Left renal cortex interstitium (tissue), 4 donors: ENCODE results near the gene IL1RAPL1. TPM values are rescaled to one million over a fixed set of nuclear protein-coding genes. Genes with fewer than 3 reads are reported as not detected.
"Not testable (repeated sequence)": the region's sequence is repeated elsewhere in the genome, so short reads cannot be mapped to it uniquely, and the experiment has no call there.

Experiments
- DNase-seq, 4 donors: peaks; one replicate each; pipeline ENCODE4 v3.0.0-alpha.2; 2013; ENCODE audit warnings: low read depth in 4 of 4, low spot score in 2 of 4, missing footprints in 1 of 4
- polyA plus RNA-seq, 4 donors: library from polyadenylated mRNA; unstranded; fragments of 120-200 nt; gene quantifications; one replicate each; pipeline ENCODE4 v1.2.1, GENCODE V29; 2013; ENCODE audit not compliant: insufficient read length in 4 of 4

The IL1RAPL1 gene
- polyA plus RNA-seq, 4 donors = 2.6 to 2.7 (median 2.6) TPM

DNA sequence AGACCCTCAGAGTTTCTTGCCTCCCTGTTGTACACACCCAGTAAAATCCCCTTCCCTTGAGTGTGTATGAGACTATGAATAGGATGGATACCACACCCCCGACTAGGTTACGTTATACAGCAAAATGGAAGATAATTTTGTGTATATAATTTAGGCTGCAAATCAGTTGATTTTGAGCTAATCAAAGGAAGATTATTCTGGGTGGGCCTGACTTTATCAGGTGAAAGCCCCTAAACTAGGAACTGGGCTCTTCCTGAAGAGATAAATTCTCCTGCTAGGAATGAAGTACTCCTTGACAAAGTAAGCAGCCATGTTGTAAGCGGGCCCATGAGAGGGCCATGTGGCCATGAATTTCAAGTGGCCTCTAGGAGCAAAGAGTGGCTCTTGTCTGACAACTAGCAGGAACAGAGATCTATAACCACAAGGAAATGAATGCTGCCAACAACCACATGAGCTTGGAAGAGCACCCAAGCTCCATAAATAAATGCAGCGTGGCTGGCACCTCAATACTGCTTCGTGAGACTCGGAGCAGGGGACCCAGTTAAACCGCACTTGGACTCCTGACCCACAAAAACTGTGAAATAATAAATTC, 646.4 kb downstream of the IL1RAPL1 start:
- no peak for DNase-seq

DNA sequence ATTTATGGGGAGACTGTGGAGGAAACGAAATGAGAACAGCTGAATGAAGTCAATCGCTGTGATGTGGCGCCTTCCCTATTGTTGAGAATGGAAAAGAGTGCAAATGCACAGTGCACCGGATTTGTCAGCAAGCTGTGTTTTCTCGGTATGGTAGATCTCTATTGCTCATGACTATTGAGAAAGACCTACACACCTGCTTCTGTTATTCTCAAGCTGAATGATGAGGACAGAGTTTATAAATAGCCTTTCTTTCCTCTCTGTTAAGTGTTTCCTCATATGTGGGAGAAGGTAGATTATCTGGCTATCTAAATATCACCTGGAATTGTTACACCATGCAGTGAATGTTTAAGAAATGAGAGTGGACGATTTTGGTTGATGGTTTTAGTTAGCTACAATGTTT, 650.7 kb downstream of the IL1RAPL1 start:
- no peak for DNase-seq

DNA sequence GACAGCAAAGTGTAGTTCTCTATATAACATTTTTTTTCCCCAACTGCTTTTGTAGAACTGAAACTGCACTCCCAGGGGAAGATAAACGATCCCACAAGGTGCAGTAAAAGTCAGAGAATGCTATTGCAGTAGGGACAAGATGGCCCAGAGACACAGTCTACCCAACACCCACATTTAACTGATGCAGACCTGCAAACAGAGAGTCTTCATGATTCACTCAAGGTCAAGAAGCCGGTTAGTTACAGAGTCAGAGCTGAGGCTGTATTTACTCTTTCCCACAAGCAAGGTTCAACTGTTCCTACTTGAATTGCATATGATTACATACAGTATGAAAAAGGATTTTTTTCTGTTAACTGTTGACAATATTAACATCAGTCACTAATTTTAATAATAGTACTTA, 654.6 kb downstream of the IL1RAPL1 start:
- DNase-seq = no peak

DNA sequence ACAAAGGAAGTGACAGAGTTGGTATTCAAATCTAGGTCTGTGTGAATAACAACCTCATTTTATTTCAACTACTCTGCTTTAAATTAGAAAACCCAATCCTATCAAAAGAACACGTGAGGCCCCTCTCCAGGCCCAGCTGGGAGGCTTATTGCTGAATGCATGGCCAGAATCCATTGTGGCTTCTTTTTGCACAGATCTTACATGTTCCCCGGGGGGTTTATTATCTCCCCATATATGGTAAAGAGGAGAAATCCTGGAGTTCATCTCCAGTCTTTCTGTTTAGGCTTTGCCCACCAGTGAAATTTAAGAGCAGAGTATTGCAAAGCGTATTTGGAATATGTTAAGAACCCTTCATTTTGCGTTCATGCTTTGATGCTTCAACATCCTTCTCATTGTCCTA, 655.6 kb downstream of the IL1RAPL1 start:
- DNase-seq = no peak

DNA sequence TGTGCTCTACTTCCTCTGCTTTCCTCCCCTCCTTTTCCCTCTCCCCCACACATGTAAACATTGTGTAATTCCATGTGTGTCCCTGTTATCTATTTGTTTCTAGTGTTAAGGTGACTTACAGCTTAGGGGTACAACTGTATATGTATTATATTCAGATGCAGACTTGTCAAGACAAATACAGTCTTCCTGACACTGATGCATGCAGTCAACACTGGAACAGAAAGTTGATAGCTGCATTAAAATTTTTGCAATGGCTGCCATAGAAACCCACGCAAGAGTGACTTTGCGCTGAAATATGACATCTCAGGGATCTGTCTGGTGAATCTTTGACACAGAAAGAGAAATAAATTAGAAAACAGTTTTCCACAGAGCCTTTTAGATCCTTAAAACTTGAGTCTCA, 656.7 kb downstream of the IL1RAPL1 start:
- DNase-seq = no peak

DNA sequence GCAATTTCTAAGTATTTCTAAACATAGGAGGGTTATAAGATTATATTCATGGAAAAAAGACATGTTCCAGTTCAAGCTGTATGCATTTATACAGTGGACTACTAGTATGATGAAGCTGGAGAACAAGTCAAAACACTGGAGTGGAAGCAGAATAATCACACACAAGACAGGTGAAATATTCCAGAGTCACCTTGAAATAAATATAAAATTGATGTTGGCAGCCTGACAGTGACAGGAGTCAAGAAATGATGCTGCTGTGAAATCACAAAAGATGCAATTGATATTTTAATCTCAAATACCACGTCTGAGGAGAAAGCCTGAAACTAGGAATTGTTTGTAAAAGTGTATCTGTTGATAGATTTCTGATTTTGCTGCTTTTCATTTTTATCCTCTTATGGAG, 667.3 kb downstream of the IL1RAPL1 start:
- DNase-seq = no peak

DNA sequence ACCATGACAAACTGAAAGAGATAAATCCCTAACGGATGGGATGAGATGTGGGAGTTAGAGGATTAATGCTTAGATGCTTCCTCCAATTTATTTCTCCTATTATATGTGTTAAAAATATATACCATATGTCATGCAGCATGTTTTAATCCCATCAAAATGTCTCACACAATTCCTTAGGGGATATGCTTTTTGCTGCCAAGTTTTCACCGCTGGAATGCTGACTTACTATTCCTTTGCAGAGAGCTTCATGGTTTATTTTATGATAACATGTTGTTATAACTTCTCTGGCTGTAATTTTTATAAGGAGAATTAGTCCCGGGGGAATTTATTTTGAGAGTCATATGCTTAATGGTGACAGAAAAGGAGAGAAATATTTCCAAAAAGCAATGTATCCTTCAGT, 670.3 kb downstream of the IL1RAPL1 start:
- DNase-seq = peak in 2 of 4 donors; percentile 13 to 19

DNA sequence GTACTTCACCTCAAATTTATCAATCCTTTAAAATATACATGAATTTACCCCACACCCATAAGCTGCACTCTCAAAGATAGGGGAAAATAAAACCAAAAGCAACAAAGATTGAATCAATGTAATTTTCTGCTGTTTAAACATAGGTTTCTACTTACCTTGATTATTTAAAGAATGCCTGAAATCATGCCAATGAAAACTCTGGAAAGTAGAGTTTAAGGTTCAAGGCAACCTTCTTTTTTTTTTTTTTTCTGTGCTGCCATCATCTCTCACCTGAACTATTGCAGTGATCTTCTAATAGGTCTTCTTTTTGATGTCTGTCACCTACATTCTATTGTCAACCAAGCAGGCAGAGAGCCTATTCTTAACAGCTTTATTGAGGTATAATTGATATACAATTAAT, 682.1 kb downstream of the IL1RAPL1 start:
- no peak for DNase-seq

DNA sequence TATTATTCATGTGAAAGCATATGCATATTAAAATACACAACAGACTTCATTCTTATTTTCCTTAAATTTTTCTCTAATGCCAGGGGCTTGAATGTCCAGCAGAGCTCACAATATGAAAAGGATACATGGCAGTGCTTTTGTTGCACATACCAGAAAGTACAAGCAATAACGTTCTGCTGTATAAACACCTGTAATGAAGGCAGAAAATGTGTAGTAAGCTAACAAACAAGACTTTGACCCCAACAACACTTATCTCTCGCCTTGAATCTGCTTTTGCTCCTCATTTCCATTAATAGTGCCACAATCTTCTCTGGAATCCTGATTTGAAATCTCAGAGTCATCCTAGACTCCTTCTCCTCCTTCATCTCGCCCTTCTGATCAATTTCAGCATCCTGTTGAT, 687.3 kb downstream of the IL1RAPL1 start:
- no peak for DNase-seq

DNA sequence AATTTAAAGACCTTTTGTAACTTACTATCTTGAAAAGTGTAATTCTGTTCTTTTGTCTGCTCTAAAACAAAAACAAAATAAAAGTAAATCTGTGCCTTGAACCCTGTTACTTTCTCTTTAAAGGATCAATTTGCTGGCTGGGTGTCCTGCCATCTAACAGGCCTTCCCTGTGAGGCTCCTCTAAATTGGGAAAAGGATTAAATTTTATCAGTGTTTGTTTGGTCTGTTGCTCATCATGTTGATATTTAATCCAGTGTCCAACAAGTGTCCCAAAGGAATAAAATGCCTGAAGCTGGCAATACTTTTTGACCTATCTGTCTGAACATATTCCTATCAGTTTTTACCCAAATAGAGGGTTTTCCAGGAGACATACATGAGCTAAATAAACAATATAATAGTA, 688.7 kb downstream of the IL1RAPL1 start:
- no peak for DNase-seq

DNA sequence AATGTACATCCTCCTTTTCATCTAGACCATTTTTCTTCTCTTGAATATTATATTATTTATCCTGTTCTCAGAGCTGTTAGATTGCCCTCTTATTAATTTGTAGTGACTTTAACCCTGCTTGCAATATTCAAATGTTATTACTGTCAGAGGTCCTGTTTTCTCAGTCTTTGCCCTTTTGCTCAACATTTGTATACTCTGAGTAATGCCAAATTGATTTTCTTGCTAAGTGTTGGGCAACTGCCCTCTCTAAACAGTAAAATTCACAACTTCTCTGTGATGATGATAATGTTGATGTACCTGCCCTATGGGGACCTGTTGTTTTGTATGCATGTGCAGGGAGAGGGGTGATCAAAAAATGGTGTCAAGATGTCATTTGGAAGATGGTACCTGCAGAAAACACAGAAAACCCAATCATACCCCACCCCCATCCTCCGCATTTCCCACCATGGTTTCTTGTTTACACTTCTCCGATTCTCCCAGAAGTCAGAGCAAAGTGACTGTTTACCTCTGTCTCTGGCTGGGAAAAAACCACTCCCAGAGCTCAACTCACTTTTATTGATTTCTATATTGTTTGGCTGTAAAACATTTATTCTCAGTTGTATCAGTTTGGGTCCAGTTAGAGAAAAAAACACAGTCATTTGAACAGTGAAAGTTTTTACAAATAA, 694.0 kb downstream of the IL1RAPL1 start:
- no peak for DNase-seq

DNA sequence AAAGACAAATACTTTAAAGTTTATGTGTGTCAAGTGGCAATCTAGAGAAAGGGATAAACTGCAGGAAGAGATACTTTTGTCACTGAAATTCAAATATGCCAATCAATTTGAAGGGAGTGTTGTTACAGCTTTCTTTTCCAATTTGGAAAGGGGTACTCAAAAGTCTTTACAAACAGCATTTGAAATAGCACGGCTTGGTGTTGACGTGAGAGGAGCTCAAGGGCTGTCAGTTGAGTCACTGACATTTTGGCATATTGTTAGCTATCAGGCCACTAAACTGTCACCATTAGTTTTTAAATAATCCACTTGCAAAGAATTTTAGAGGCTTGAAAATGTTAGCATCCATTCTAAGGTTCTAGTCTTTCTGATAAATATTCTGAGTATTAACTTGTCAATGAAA, 698.4 kb downstream of the IL1RAPL1 start:
- DNase-seq = no peak

DNA sequence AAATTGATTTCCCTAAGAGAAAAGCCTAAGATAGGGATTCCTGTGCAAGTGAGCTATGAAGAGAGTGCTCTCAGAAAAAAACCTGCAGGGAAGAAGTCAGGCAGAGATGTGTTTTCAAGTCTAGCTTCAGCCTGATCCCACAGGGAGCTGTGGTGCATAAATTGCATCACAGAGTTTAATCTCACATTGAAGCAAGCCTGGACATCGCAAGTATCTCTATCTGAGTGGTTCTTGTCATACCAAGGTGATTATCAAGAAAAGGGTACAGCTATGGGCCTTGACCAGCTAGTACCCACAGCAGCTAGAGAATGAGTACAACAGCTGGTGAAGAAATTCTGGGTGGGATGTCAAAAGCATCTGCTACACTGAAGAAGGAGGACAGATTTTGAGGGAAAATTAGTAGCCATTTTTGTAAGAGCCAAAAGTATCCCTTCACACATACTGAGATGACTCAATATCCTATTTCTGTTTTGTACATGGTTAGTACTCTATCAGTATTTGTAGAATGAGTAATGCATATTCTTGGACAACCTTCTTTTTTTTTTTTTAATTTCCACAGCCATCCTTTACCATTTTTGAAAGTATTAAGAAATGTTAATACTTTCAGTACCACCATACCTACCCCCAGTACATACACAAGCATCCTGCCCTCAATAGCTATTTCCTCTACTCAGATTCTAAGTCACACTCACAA, 708.9 kb downstream of the IL1RAPL1 start:
- DNase-seq = no peak

DNA sequence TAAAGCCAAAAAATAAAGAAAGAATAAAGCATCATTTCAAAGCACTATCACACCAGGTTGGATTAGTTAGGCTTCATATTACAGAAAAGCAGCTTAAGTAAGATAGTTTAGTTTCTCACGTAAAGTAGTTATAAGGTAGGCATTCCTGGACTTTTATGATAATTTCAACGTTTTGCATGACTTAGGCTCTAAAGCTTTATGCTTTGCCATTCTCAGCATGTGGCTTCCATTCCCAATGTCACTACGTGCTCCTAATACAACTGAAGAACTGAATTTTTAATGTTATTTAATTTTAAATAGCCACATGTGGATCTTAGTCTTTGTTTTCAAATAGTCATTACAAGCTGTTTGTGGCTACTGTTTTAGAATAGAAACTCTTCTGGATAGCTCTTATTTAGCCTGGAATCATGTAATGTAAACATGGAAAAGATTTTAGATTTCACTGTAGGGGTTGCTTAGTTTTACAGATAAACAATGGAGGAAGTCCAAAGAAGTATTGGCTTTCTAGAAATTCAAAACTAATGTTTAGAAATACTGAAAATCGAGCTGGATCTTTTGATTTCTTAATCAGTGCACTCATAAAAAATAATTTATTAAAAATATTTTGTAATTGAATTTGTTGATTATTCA, 710.0 kb downstream of the IL1RAPL1 start:
- no peak for DNase-seq

DNA sequence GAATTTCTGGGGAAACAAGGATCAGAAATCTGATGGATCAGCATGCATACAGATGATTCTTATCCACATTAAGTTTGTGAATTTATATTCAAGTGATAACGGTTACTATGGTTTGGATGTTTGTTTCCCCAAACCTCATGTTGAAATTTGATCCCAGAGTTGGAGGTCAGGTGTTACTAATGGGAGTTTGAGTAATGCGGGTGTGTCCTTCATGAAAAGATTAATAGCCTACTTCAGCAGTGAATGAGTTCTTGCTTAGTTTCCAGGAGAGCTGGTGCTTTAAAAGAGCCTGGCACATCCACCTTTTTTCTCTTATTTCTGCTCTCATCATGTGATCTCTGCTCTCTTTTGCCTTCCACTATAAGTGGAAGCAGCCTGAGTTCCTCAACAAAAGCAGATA, 712.4 kb downstream of the IL1RAPL1 start:
- DNase-seq = no peak

DNA sequence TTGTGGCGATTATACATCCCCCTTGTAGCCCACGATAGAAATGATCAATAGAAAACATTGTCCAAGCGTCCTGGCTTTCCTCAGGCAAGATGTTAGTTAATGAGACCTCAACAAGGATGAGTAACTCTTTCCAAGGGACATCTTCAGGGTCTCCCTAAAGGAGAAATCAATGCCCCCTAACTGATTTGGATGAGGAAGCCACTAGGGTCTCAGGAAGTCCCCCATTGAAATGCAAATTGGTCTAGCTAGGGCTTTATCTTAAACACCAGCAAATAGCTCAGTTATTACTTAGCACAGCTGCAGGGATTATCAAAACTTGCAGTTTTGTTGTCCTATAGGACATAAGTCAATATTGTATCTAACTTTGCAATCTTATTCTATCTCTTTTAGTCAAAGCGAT, 721.5 kb downstream of the IL1RAPL1 start:
- DNase-seq = no peak

DNA sequence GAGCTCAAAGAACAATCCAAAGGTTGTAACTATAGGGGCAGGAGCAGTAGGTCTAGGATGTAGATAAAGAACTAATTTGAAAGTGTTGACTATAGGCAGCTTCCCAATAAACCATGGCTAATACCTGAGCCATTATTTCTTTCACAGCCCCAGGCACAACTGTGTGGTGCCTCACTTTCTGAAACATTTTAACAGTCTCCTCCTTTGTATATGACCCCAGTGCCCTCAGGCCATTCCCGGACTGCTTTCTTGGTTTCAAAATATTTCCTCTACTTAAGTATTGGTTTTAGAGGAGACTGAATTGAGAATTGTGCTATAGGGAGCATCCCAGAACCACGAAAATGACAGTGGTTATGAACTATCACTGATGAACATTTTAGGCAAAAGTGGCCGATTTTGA, 728.7 kb downstream of the IL1RAPL1 start:
- DNase-seq = no peak

DNA sequence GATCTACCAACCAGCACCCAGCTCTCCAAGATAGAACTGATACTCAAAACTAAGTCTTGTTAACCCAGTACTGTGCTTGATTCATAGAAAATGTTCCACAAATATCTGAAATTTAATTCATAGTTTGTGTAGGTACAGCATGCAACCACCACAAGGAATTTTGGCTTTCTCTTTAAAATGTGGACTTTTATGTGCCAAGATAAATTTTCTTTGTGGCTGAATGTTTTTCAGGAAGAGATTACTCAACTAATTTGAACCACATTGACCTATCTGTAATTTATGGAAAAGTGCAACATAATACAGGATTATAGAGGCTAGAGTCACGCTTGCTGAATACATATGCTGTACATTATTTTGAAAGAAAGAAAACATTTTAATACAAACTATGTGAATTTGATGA, 730.8 kb downstream of the IL1RAPL1 start:
- DNase-seq = no peak

DNA sequence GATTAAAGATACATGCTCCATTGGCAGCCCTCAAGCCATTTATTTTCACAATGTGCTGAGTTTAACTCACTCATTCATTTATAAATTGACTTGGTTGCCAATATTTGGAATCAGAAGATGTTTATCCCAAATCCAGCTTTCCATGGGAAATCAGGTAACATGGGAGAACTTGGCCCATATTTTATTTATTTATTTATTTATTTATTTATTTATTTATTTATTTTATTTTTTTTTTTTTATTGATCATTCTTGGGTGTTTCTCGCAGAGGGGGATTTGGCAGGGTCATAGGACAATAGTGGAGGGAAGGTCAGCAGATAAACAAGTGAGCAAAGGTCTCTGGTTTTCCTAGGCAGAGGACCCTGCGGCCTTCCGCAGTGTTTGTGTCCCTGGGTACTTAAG, 745.2 kb downstream of the IL1RAPL1 start:
- not testable (repeated sequence) for DNase-seq

DNA sequence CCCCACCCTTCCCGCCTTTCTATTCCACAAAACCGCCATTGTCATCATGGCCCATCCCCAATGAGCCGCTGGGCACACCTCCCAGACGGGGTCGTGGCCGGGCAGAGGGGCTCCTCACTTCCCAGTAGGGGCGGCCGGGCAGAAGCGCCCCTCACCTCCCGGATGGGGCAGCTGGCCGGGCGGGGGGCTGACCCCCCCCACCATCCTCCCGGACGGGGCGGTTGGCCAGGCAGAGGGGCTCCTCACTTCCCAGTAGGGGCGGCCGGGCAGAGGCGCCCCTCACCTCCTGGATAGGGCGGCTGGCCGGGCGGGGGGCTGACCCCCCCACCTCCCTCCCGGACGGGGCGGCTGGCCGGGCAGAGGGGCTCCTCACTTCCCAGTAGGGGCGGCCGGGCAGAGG, 745.8 kb downstream of the IL1RAPL1 start:
- DNase-seq = not testable (repeated sequence)

DNA sequence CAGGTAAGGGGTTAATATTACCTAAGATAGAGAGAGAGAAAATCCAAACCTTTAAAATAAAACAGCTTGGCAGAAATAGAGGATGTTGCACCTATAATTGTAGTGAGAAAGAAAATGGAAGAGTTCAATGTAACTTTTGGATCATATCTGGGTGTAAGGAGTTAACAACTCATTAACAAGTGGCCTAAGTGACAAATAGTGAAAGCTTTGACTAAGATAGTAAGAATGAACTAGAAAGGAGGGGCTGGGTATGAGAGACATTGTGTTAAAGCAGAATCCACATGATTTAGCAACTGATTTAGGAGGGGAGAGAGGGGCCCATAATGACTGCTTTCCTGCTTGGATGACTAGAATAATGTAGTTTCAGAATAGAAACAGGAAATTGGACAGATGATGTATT, 761.0 kb downstream of the IL1RAPL1 start:
- DNase-seq = no peak

DNA sequence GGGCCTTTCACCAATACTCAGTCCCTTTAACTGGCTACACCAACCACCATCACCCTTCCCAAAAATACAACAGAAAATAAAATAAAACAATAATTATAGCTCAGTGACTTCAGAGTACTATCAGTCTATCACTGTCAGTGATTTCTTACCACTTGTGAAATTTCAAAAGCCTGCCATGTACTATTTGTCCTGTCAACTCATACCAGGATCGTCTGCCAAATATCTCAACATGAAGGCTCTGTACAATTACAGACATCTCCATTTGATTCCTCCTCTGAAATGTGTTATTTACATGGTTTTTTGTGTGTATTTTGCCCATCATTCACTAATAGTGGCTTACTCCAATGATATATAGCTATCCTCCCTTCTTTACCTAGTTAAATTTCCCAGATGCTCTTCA, 772.0 kb downstream of the IL1RAPL1 start:
- no peak for DNase-seq
